Activated naive CD8-positive, alpha-beta T cell treated with anti-CD3 and anti-CD28 coated beads, Interleukin-2, amount 50 U/mL, for 16 hours (primary cell): Measurements from ENCODE around the gene SUCLA2.
"Not testable (repeated sequence)": the region's sequence is repeated elsewhere in the genome, so short reads cannot be mapped to it uniquely, and the experiment has no call there.

ENCODE experiments used
- DNase-seq: peaks from one replicate; pipeline ENCODE4 v3.0.0-alpha.2; 2020; ENCODE audit warnings: low read depth, low spot score

The SUCLA2 gene

GRCh38 chr13:47991859-47992258 lies 9.2 kb downstream of the SUCLA2 start:
- DNase-seq = no peak

GRCh38 chr13:47990920-47991466 lies 10.1 kb downstream of the SUCLA2 start:
- DNase-seq = no peak

- no peak for DNase-seq
These were observed 10.6 kb downstream of the SUCLA2 start for GRCh38 chr13:47990427-47990826.

DNA sequence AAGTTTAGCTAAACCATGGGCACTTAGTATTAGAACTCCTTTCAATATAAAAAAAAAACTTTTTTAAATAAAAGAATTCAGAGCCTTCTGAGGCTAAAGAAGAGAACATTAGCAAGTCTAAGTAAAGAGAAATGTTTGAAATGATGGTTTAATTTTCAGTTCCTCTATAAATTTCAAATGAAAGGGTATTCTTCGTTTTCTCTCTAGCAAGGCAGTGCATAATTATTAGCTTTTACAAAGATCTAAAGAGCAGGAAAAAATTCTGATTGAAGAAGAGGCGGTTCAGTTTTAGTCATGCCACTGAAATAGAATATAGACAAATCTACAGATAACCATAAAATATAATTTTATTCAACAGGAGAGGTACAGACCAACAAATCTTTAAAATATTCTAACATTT lies 18.0 kb downstream of the SUCLA2 start:
- DNase-seq = no peak

DNA sequence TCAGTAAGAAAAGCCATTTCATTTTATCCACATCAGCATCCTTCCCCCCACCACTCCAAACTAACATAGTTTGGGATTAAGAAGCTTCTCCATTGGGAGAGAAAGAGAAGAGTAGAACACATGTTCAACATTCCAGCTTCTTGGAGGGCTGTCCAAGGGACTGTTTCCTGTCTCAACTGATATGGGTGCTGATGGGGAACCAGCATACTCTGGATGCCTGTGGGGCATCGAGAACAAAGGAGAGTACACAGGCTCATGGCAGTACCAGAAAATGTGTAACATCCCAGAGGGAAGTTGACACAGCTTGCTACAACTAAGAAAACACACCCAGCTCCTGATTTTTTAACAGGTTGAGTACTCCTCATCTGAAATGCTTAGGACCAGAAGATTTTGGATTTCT lies 24.7 kb downstream of the SUCLA2 start:
- no peak for DNase-seq

GRCh38 chr13:47964863-47965262 lies 36.2 kb downstream of the SUCLA2 start:
- DNase-seq = no peak

DNA sequence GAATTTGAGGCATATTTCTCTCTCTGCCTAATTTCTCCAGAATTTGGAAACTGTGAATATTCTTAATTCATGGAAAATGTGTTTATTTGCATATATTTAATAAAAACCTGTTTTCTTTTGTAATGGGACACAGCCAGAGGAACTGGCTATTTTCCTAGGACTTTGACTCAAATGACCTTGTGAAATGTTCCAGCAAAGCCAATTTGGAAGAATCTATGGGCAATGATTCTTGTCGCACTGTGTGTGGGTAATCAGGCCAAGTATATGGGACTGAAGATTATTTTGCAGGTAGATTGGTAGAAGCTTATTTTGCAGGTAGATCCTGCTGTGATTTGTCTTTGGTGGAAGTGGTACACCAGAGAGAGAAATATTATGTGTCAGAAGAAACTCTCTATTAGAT lies 38.8 kb downstream of the SUCLA2 start:
- no peak for DNase-seq

GRCh38 chr13:47959468-47960247 lies 41.4 kb downstream of the SUCLA2 start:
- DNase-seq = no peak

DNA sequence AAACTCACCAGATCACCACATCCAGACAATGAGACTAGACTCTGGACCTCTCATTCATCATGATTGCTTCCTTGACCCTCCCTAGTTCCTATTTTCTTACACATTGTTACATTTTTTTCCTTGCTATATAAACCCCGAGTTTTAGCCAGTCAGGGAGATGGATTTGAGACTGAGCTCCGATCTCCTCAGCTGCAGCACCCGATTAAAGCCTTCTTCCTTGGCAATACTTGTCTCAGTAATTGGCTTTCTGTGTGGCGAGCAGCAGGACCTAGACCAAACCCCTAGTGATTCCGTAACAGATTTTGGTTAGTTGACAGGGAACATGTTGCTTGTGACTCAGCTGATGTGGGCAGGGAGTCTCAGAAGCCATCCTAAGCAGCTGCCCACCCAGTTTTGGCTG lies 44.0 kb downstream of the SUCLA2 start:
- no peak for DNase-seq

GRCh38 chr13:47955836-47956235 lies 45.2 kb downstream of the SUCLA2 start:
- DNase-seq = no peak

- no peak for DNase-seq
These were observed 51.3 kb downstream of the SUCLA2 start for GRCh38 chr13:47949799-47950198.

- DNase-seq = no peak
These were observed 55.3 kb downstream of the SUCLA2 start for GRCh38 chr13:47945738-47946137.

DNA sequence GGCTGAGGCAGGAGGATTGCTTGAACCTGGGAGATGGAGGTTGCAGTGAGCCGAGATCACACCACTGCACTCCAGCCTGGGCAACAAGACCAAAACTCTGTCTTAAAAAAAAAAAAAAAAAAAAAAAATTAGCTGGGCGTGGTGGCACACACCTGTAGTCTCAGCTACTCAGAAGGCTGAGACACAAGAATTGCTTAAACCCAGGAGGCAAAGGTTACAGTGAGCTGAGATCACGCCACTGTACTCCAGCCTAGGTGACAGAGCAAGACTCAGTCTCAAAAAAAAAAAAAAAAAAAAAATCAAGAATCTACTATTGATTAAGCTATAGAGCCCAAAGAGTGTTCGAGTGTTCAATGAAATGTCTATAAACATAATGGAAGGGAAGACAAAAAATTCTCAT lies 55.9 kb downstream of the SUCLA2 start:
- not testable (repeated sequence) for DNase-seq

DNA sequence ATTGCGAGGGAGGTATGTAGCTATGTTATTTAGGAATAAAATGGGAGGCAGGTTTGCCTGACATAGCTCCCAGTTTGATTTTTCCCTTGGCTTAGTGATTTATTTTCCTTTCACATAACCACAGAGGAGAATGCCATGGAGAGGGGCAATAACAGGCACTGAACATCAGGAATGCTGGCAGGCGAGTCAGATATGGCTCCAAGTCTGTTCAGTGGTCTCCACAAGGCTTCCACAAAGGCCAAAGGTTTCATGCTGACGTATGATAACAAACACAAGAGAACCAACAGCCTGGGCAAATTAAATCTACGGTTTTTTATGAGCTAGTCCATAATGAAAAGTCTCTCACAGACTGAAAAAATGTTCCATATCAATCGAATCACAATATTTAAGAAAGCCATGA lies 66.7 kb downstream of the SUCLA2 start:
- DNase-seq = no peak

DNA sequence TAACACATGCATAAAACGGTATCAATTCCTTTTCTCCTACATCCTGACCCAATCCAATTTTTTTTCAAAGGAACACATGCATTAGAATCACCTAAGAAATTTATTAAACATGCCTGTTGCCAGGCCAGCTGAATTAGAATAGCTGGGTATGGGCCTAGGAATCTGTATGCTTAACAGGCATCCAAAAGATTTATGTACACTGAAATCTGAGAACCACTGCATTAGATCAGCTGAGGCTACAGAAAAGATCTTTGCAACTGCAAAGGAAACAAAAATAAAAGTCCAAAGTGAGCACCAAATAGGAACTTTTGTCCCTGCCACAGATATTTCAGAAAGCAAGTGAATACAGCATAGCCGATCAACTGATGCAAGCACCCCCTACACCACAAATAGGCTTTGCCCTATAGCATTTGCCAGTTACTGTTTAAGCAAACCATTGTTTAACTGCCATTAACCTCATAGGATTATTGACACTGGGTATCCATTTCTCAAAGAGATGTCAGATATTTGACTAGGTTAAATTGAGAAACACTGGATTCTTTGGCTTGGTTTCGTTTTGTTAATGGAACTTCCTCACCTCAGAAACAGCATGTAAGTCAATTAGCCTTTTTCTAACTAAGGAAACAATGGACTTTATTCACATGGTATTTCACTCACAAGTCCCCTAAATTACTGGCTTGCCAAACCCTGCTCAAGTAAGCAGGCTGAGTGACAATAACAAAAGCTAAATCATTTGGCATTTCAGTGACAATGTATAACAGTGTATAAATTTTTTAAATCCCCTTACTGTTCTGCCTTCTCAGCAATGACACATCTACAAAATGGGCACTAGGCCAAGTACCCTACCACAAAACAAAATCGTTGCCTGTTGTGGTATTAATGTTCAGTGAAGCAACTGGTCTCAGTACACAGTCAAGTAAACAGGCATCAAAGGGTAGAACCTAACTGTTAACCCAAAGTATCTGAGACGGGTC lies 67.8 kb downstream of the SUCLA2 start:
- DNase-seq = no peak

DNA sequence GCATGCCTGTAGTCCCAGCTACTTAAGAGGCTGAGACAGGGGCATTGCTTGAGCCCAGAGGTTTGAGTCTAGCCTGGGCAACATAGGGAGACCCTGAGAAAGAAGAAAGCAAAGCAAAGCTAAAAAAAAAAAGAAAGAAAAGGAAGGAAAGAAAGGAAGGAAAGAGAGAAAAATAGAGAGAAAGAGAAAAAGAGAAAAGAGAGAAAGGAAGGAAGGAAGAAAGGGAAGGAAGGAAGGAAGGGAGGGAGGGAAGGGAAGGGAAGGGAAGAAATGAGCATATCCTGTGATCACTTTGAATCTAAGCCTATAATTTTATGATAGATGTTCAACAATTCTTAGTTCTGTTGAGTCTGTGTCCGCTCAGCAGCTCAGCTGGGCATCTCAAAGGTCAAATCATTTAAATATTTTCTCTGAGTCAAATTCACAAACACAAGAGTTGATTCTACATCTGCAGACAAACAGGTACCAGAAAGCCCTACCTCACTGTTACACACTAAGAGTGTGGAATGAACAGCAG lies 70.4 kb downstream of the SUCLA2 start:
- DNase-seq = no peak

DNA sequence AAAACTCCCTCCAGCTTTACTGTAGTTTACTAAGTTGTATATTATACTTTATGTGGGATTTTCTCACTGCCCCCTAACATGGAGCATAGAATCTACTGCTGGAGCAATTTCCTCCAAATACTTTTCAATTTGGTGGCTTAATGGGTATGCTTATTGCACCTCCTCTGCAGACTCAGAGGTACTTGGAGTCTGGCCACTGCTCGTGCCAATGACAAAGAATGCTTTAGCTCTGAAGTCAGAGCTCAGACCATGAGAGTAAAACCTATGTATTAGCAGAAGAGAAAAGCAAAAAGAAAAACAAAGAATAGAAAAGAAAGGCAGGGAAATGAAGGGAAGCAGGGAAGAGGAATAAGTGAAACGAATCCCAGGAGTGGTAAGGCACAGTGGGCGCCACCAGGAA lies 71.9 kb downstream of the SUCLA2 start:
- no peak for DNase-seq

GRCh38 chr13:47917022-47917574 lies 84.0 kb downstream of the SUCLA2 start:
- no peak for DNase-seq

- no peak for DNase-seq
These were observed 92.7 kb downstream of the SUCLA2 start for GRCh38 chr13:47908197-47908902.

DNA sequence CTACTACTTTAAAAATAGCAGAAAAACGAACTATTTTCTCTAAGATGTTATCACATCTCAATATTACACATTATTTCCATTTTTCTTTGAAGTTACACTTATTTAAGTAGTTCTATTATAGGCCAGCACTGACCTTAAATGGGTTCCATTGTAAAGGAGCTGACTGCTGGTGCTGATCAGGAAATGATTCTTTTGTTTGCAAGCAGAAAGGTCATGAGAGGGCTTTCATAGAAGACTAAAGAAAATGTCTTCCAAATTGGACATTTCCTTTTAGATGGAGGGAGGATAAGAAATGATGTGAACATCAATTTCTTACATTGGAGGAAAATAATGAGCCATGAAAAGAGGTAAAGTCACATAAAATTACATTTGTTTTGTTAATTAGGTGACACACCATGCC lies 96.2 kb downstream of the SUCLA2 start:
- no peak for DNase-seq

- no peak for DNase-seq
These were observed 96.8 kb downstream of the SUCLA2 start for GRCh38 chr13:47904241-47904640.
